Activated T-helper 1 cell treated with Interleukin-2 at 50 U/mL for 16 hours (primary cell): ENCODE results near the gene FLNB.

Experiments used
- DNase-seq: peaks from one replicate; pipeline ENCODE4 v3.0.0-alpha.2; 2020; ENCODE audit warnings: low read depth

Gene FLNB

GRCh38 chr3:58074997-58075396 lies 66.8 kb downstream of the FLNB start:
- DNase-seq = no peak

GRCh38 chr3:58077596-58078285 lies 69.5 kb downstream of the FLNB start:
- no peak for DNase-seq

GRCh38 chr3:58078610-58079009 lies 70.4 kb downstream of the FLNB start:
- DNase-seq = no peak

GRCh38 chr3:58079773-58080172 lies 71.6 kb downstream of the FLNB start:
- no peak for DNase-seq

- no peak for DNase-seq
These were observed 73.8 kb downstream of the FLNB start for GRCh38 chr3:58082047-58082446.

- no peak for DNase-seq
These were observed 75.9 kb downstream of the FLNB start for GRCh38 chr3:58084166-58084565.

GRCh38 chr3:58084788-58085543 lies 76.7 kb downstream of the FLNB start:
- no peak for DNase-seq

GRCh38 chr3:58085616-58086015 lies 77.4 kb downstream of the FLNB start:
- DNase-seq = no peak

- DNase-seq = no peak
These were observed 80.3 kb downstream of the FLNB start for GRCh38 chr3:58088501-58088900.

GRCh38 chr3:58090351-58090750 lies 82.1 kb downstream of the FLNB start:
- DNase-seq = no peak

GRCh38 chr3:58092521-58092920 lies 84.3 kb downstream of the FLNB start:
- no peak for DNase-seq

GRCh38 chr3:58093574-58094195 lies 85.5 kb downstream of the FLNB start:
- DNase-seq = no peak

GRCh38 chr3:58094657-58095056 lies 86.4 kb downstream of the FLNB start:
- no peak for DNase-seq

GRCh38 chr3:58095603-58096138 lies 87.4 kb downstream of the FLNB start:
- no peak for DNase-seq

- no peak for DNase-seq
These were observed 90.3 kb downstream of the FLNB start for GRCh38 chr3:58098531-58098930.

GRCh38 chr3:58099865-58100264 lies 91.6 kb downstream of the FLNB start:
- no peak for DNase-seq

- no peak for DNase-seq
These were observed 93.5 kb downstream of the FLNB start for GRCh38 chr3:58101499-58102389.

GRCh38 chr3:58102390-58102750 lies 94.1 kb downstream of the FLNB start:
- DNase-seq = no peak

GRCh38 chr3:58102976-58103451 lies 94.8 kb downstream of the FLNB start:
- no peak for DNase-seq

- DNase-seq = no peak
These were observed 95.9 kb downstream of the FLNB start for GRCh38 chr3:58104151-58104550.

- DNase-seq = no peak
These were observed 96.5 kb downstream of the FLNB start for GRCh38 chr3:58104712-58105111.

- DNase-seq = no peak
These were observed 97.0 kb downstream of the FLNB start for GRCh38 chr3:58105196-58105595.
